KMS-11 (cell line): ENCODE data around the gene MOB3B.

Source experiments
- H2AFZ ChIP-seq: fragments of 200-600 bp; sonication (generic); 2 replicates; pipeline ENCODE4 v1.6.1; 2016; ENCODE audit warnings: antibody characterized with exemption, mixed run types, low read depth
- H3K27ac ChIP-seq: fragments of 200-600 bp; sonication (generic); 2 replicates; pipeline ENCODE4 v1.6.1; 2016; ENCODE audit warnings: mild to moderate bottlenecking, mixed run types
- H3K27me3 ChIP-seq: fragments of 200-600 bp; sonication (generic); 2 replicates; pipeline ENCODE4 v1.6.1; 2017; ENCODE audit warnings: mild to moderate bottlenecking, low read depth, mixed run types, moderate library complexity; ENCODE audit not compliant: insufficient read depth
- H3K36me3 ChIP-seq: fragments of 200-600 bp; sonication (generic); 2 replicates; pipeline ENCODE4 v1.6.1; 2017; ENCODE audit warnings: mild to moderate bottlenecking, mixed run types; ENCODE audit not compliant: insufficient read depth
- H3K4me1 ChIP-seq: fragments of 200-600 bp; sonication (generic); 2 replicates; pipeline ENCODE4 v1.6.1; 2016; ENCODE audit warnings: mild to moderate bottlenecking, low read depth, mixed run types; ENCODE audit not compliant: poor library complexity, severe bottlenecking
- H3K4me2 ChIP-seq: fragments of 200-600 bp; sonication (generic); 2 replicates; pipeline ENCODE4 v1.7.0; 2016; ENCODE audit warnings: mild to moderate bottlenecking, mixed run types
- H3K4me3 ChIP-seq: fragments of 200-600 bp; sonication (generic); IDR thresholded peaks from 2 replicates; pipeline ENCODE4 v1.6.1; 2017; ENCODE audit warnings: low read depth, low read length, mixed read lengths; ENCODE audit not compliant: insufficient read depth
- H3K79me2 ChIP-seq: fragments of 200-600 bp; sonication (generic); 2 replicates; pipeline ENCODE4 v1.6.1; 2016; ENCODE audit warnings: low read depth, mixed run types; ENCODE audit not compliant: insufficient read depth
- H3K9ac ChIP-seq: fragments of 200-600 bp; sonication (generic); 2 replicates; pipeline ENCODE4 v1.6.1; 2016; ENCODE audit warnings: mild to moderate bottlenecking, mixed run types
- H4K20me1 ChIP-seq: fragments of 200-600 bp; sonication (generic); 2 replicates; pipeline ENCODE4 v1.6.1; 2016; ENCODE audit warnings: mild to moderate bottlenecking, mixed run types; ENCODE audit not compliant: insufficient read depth
- CTCF ChIP-seq: fragments of 200-600 bp; sonication (generic); conservative IDR thresholded peaks from 2 replicates; pipeline ENCODE4 v1.6.1; 2017; ENCODE audit warnings: low read depth, mild to moderate bottlenecking, antibody characterized with exemption, low read length, moderate library complexity, mixed read lengths

MOB3B gene

GRCh38 chr9:27523141-27523540 is 6.5 kb downstream of the MOB3B start:
- H3K79me2 ChIP-seq, result no peaks in the 10 kb centered on the region
- no peaks in the 10 kb centered on the region for H4K20me1 ChIP-seq
- H3K4me3 ChIP-seq, result no peak overlapping the region
- H3K27ac ChIP-seq, result no peak overlapping the region
- no peak overlapping the region for H2AFZ ChIP-seq
- no peak overlapping the region for H3K9ac ChIP-seq
- H3K4me2 ChIP-seq, result no peak overlapping the region
- H3K4me1 ChIP-seq, result no peaks in the 10 kb centered on the region
- TF ChIP-seq CTCF, result no peak
- no peaks in the 10 kb centered on the region for H3K36me3 ChIP-seq
- peaks cover 2% of the 10 kb centered on the region; the same call in 1 of the 2 replicates for H3K27me3 ChIP-seq

DNA sequence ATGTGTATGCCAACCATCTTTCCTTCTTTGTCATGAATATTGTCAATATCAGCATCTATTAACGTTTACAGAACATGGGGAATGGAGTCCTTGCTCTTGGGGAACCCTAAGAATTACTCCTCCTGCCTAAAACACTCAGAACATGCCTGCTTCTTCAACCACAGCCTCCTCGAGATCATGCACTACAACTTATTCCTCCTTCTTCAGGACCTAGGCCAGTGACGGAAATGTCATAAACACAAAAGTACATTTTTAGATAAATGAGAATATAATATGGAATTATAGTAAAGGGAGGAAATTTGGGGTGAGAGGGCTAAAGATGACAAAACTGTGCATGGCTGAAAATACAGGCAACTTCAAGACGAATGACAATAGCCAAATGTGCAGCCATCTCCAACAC is 8.6 kb downstream of the MOB3B start:
- Histone ChIP-seq H3K4me2 (no peak overlapping the region), H3K27me3 (no peaks in the 10 kb centered on the region; the same call in 1 of the 2 replicates), H3K79me2 (no peaks in the 10 kb centered on the region), H2AFZ (no peak overlapping the region), H3K4me1 (no peaks in the 10 kb centered on the region), H3K4me3 (no peak overlapping the region), H4K20me1 (no peaks in the 10 kb centered on the region), H3K27ac (no peak overlapping the region), H3K36me3 (no peaks in the 10 kb centered on the region), H3K9ac (no peak overlapping the region)
- no peak for TF ChIP-seq CTCF

DNA sequence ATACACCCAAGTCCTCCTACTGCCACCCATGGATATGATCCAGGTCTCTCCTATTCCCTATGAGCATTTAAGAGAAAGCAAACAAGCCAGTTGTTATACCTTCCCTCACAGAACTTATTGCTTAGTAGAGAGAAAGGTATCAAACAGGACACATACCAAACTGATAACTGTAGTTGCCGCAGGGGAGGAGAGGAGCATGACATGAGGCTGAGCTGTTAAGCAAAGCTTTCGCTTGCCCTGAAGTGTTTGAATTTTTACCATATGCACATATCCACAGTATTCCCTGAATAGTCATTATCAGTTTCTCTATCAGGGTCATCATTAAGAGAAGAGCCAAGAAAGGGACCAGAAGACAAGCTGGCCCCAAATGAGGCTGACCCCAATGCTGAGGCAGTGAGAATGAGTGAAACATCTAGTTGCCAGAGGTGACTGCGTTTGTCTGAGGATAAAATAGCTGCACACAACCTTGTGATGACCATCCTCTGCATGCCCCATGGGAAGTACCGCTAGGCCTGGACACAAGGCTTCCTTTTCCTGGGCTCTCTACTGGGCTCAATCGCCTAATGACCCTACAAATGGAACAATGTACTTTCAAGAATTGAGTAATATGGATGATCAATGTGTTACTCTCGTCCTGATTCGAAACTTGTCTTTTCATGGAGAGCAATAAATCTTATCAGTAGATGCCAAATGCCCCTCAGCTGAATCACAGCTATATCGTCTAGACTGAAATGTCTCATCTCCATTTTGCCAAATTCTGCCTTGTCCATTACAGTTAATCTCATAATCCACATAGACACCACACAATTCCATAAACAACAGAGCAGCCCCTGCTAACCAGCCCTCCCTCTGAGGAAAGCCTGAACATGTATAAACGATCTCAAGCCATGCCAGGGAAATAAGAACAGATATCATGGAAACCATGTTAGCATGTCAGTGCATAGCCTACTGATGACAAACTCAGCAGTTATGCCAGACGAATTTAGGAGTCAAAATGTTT is 9.8 kb downstream of the MOB3B start:
- Histone ChIP-seq H3K79me2 (no peaks in the 10 kb centered on the region), H3K27me3 (no peaks in the 10 kb centered on the region), H3K4me3 (no peak overlapping the region), H3K9ac (no peak overlapping the region), H3K4me1 (no peaks in the 10 kb centered on the region), H3K27ac (no peak overlapping the region), H3K36me3 (no peaks in the 10 kb centered on the region), H2AFZ (no peak overlapping the region), H4K20me1 (no peaks in the 10 kb centered on the region), H3K4me2 (no peak overlapping the region)
- no peak for TF ChIP-seq CTCF

DNA sequence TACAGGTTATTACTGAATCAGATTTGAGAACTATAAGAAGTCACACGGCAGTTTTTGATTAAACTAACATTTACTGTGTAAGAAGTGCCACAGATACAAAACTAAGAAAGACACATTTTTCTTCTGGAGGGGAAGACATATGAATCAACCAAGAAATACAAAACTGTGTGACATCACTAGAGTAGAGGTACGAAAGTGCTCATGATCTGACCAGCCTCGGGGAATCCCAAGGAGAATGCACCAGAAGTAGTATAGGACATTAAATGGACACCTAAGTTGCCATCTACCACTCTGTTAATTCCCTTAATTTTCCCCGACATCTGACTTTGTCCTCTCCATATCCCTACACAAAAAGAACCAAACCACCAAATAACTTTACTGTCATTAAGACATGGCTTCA is 10.8 kb downstream of the MOB3B start:
- no peaks in the 10 kb centered on the region for H3K4me1 ChIP-seq
- no peak for TF ChIP-seq CTCF
- no peak overlapping the region for H2AFZ ChIP-seq
- H3K27me3 ChIP-seq, result no peaks in the 10 kb centered on the region
- H3K79me2 ChIP-seq, result no peaks in the 10 kb centered on the region
- H3K36me3 ChIP-seq, result no peaks in the 10 kb centered on the region
- H3K9ac ChIP-seq, result no peak overlapping the region
- H3K4me3 ChIP-seq, result no peak overlapping the region
- no peak overlapping the region for H3K27ac ChIP-seq
- H3K4me2 ChIP-seq, result no peak overlapping the region
- no peaks in the 10 kb centered on the region for H4K20me1 ChIP-seq
